Suprapubic skin (tissue), 4 donors: ENCODE data around the gene S100G.

Source experiments
- EP300 ChIP-seq: sonication (generic); formaldehyde crosslinking; IDR thresholded peaks from one replicate; pipeline ENCODE4 v1.6.1; 2017; ENCODE audit warnings: antibody characterized with exemption
- POLR2AphosphoS5 ChIP-seq, 3 donors: sonication (generic); formaldehyde crosslinking; IDR thresholded peaks; one replicate each; pipeline ENCODE4 v1.6.1; 2017; ENCODE audit warnings: antibody characterized with exemption in 3 of 3
- TF ChIP-seq, protein P1 (sequence below), 2 donors: fragments of 200-600 bp in 1 of 2; fragments of 450-650 bp in 1 of 2; sonication (generic) in 1 of 2; IDR thresholded peaks; one replicate each; pipeline ENCODE4 v1.5.1; 2016 to 2019; ENCODE audit warnings: antibody characterized with exemption in 2 of 2, mild to moderate bottlenecking in 1 of 2, moderate library complexity in 1 of 2

DNA sequence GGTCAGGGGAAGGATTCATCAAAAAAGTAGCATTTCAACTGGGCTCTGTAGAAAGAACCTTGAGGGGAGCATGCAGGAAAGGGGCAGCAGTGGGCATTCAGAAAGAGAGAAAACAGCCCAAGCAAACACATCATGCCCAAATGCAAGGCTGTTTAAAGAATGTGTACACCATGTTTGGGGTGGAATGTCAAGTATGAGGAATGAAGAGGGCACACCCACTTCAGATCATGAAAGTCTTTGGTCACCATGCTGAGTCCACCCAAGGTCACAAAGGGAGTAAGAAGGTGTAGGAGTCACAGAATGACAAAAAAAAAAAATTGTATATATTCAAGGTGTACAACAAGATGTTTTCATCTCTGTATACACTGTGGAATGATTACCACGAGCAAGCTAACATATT lies 9.4 kb downstream of the S100G start:
- TF ChIP-seq POLR2AphosphoS5 (IDR thresholded peaks at IDR 0.05): no peak
- TF ChIP-seq, protein P1, sequence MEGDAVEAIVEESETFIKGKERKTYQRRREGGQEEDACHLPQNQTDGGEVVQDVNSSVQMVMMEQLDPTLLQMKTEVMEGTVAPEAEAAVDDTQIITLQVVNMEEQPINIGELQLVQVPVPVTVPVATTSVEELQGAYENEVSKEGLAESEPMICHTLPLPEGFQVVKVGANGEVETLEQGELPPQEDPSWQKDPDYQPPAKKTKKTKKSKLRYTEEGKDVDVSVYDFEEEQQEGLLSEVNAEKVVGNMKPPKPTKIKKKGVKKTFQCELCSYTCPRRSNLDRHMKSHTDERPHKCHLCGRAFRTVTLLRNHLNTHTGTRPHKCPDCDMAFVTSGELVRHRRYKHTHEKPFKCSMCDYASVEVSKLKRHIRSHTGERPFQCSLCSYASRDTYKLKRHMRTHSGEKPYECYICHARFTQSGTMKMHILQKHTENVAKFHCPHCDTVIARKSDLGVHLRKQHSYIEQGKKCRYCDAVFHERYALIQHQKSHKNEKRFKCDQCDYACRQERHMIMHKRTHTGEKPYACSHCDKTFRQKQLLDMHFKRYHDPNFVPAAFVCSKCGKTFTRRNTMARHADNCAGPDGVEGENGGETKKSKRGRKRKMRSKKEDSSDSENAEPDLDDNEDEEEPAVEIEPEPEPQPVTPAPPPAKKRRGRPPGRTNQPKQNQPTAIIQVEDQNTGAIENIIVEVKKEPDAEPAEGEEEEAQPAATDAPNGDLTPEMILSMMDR (IDR thresholded peaks at IDR 0.05): no peak
- TF ChIP-seq EP300: no peak
